ENCODE results near the gene RASGEF1B. TPM values are rescaled to one million over a fixed set of nuclear protein-coding genes. Genes with fewer than 3 reads are reported as not detected.
"Not testable (repeated sequence)": the region's sequence is repeated elsewhere in the genome, so short reads cannot be mapped to it uniquely, and the experiment has no call there.

Gene RASGEF1B
- total RNA-seq, 2 donors from 2014 or later = 3.9 to 18.5 TPM

DNA sequence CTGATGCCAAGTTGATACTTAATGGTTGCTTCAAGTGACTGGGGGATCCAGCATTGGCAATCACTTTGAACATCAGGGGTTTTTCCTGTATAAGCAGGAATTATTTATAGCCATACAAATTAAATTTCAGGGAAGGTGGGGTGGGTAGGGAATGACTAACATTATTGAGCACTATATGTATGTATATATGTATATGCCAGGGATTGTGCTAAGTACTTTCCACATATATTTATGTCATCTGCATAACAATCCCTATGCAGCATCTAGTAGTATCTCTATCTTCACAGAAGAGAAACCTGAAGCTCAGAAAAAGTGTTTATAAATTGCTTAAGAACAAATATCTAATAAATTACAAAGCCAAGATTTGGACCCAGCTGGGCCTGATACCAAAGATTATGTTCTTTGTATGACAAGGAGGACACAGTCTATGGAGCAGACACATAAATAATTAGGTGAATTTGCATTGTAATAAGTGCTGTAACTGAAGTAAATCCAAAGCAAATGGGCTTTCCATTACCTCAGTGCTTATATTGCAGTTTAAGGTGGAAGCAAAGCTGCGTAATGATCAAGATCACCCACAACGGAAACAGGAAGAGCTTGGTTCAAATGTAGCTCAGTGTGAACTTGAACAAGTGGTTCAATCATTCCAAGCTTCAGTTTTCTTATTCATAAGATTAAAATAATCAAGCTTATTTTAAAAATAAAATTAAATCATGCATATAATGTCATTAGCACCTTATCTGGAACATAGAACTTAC is 18.9 kb upstream of the RASGEF1B start:
- DNase-seq (ENCODE audit: low spot score) (no peak), ATAC-seq (peak; percentile 58 to 67)
- H3K27me3 Mint-ChIP-seq = no peaks in the 10 kb centered on the region
- peaks cover 27% of the 10 kb centered on the region for H3K36me3 Mint-ChIP-seq
- peaks cover 55 to 57% of the 10 kb centered on the region in 2 donors for H3K4me1 Mint-ChIP-seq (ENCODE audit: low read depth in 2 of 2)
- peak overlapping the region; percentile 86 to 95 for H3K27ac Mint-ChIP-seq
- peak overlapping the region; percentile 72 for H3K4me3 Mint-ChIP-seq
- peaks cover 12% of the 10 kb centered on the region for H3K9me3 Mint-ChIP-seq

DNA sequence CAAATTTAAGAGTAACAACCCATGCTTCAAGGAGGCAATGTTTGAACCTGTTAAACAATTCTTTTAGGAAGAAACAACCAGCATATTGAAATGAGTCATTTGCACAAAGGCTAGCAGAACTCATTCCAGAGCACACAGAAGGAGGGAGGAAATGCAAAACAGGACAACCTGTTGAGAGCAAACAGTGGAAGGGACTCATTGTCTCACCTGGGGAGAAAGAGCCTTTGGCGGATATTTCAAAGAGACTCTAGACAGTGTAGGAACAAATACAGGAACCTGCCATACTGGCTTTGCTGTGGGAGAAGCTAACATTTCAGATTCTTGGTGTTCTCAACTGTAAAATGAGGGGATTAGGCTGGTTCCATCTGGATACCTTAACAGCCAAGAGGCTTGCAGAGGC is 14.8 kb upstream of the RASGEF1B start:
- no peak for ATAC-seq

DNA sequence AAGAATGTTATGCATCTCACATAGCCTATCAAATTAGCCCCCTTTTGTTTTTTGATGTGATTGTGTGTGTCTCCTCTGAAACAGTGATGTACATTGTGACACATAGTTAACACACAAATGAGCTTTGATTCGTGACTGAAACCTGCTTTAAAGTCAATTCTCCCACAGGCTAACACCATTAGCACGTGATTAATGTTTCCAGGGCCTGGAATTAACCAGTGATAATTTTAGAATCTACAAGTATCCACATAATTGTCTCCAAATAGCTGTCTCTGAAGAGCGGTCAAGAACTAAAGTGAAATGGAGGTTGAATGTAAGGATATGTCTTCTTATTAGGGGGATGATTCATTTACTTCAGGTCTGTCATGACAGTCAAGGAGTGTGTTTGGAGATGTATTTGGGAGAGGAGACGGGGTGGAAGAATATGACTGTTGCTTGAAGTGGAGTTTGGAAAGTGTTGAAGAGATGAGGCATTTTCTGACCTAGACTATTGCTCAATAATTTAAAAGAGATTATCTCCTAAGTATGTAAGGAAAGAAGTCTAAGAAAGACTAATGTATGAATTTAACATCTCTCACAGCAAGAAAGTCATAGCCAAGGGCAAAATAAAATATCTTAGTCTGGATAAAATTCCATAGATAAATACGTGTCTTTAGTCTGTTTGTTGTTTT is 13.7 kb upstream of the RASGEF1B start:
- Mint-ChIP-seq H3K4me1 (ENCODE audit: low read depth in 2 of 2) (peaks cover 18 to 32% of the 10 kb centered on the region in 2 donors), H3K36me3 (peaks cover 10% of the 10 kb centered on the region), H3K27me3 (no peaks in the 10 kb centered on the region), H3K4me3 (no peak overlapping the region), H3K27ac (no peak overlapping the region), H3K9me3 (peaks cover 8% of the 10 kb centered on the region)
- DNase-seq (ENCODE audit: low spot score) (no peak), ATAC-seq (no peak)

More for the DNA sequence above, 14.8 kb upstream of the RASGEF1B start:
- peaks cover 27 to 37% of the 10 kb centered on the region in 2 donors for H3K4me1 Mint-ChIP-seq (ENCODE audit: low read depth in 2 of 2)
- no peak overlapping the region for H3K4me3 Mint-ChIP-seq
- peak overlapping the region in 1 of 2 donors; percentile 4 for H3K27ac Mint-ChIP-seq
- H3K9me3 Mint-ChIP-seq = peaks cover 8% of the 10 kb centered on the region
- no peaks in the 10 kb centered on the region for H3K27me3 Mint-ChIP-seq
- peaks cover 14% of the 10 kb centered on the region for H3K36me3 Mint-ChIP-seq
- DNase-seq (ENCODE audit: low spot score) = no peak

DNA sequence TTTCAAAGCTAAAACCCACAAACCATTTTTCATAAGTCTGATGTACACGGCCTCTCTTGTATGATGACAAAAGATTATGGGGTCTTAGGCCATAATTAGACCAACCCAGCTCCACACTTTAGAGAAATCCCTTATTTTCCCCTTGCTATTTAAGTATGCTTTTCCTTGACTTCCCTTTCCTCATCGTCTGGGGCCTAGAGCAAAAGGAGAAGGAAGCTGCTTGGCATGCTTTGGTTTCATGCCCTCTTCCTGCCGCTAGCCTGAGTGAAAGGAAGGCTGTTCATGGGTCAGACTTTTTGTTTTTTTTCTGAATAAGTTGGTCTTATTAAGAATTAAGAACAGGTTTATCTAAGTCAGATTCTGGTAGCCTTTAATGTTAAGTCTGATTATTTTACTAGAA is 10.6 kb upstream of the RASGEF1B start:
- Mint-ChIP-seq H3K27me3 (no peaks in the 10 kb centered on the region), H3K4me3 (no peak overlapping the region), H3K4me1 (ENCODE audit: low read depth in 2 of 2) (peaks cover 5 to 18% of the 10 kb centered on the region in 2 donors), H3K9me3 (no peaks in the 10 kb centered on the region), H3K36me3 (no peaks in the 10 kb centered on the region), H3K27ac (peak overlapping the region in 1 of 2 donors; percentile 72)
- ATAC-seq (no peak), DNase-seq (ENCODE audit: low spot score) (no peak)

DNA sequence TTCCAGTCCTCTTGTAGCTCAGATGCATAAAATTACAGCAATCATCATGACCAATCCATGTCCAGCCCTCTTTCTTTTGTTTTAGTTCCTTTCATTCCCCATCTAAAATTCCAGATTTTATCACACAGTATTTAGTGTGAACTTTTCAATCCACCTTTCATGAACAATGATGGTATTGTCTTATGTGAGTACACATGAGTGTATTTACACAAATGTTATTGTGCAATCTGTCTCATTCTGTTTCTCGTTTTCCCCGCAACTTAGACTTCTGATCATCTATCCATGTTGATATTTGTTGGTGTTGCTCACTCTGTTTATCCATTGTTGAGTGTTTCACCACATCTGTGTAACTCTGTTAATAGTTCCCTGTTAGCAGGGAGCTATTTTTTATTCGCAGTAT is 9.4 kb upstream of the RASGEF1B start:
- Mint-ChIP-seq H3K4me1 (ENCODE audit: low read depth in 2 of 2) (peaks cover 5 to 13% of the 10 kb centered on the region in 2 donors), H3K27me3 (peaks cover 0 to 8% of the 10 kb centered on the region in 2 donors), H3K36me3 (peaks cover 6% of the 10 kb centered on the region), H3K4me3 (no peak overlapping the region), H3K9me3 (no peaks in the 10 kb centered on the region), H3K27ac (no peak overlapping the region)
- no peak for ATAC-seq
- no peak for DNase-seq (ENCODE audit: low spot score)

DNA sequence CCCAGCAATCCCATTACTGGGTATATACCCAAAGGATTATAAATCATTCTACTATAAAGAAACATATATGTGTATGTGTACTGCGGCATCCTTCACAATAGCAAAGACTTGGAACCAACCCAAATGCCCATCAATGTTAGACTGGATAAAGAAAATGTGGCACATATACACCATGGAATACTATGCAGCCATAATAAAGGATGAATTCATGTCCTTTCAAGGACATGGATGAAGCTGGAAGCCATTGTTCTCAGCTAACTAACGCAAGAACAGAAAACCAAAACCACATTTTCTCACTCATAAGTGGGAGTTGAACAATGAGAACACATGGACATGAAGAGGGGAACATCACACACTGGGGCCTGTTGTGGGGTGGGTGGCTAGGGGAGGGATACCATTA is 7.9 kb upstream of the RASGEF1B start:
- peaks cover 5 to 14% of the 10 kb centered on the region in 2 donors for H3K4me1 Mint-ChIP-seq (ENCODE audit: low read depth in 2 of 2)
- not testable (repeated sequence) for H3K27me3 Mint-ChIP-seq; H3K36me3 Mint-ChIP-seq; H3K4me3 Mint-ChIP-seq; ATAC-seq; DNase-seq (ENCODE audit: low spot score); H3K27ac Mint-ChIP-seq; H3K9me3 Mint-ChIP-seq

DNA sequence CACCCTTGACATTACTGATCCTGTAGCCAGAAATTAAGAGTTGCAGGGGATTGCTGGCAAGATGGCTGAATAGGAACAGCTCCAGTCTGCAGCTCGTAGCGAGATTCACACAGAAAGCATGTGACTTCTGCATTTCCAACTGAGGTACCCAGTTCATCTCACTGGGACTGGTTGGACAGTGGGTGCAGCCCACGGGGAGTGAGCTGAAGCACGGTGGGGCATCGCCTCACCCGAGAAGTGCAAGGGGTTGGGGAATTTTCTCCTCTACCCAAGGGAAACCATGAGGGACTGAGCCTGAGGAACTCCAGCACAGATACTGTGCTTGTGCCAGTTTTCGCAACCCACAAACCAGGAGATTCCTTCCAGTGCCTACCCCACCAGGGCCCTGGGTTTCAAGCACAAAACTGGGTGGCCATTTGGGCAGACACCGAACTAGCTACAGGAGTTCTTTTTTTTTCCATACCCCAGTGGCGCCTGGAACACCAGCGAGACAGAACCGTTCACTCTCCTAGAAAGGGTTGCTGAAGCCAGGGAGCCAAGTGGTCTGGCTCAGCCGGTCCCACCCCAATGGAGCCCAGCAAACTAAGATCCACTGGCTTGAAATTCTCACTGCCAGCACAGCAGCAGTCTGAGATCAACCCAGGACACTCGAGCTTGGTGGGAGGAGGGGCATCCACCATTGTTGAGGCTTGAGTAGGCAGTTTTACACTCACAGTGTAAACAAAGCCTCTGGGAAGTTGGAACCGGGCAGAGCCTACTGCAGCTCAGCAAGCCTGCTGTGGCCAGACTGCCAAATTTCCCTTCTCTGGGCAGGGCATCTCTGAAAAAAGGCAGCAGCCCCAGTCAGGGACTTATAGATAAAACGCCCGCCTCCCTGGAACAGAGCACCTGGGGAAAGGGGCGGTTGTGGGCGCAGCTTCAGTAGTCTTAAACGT is 1.9 kb upstream of the RASGEF1B start:
- not testable (repeated sequence) for DNase-seq (ENCODE audit: low spot score); ATAC-seq; H3K9me3 Mint-ChIP-seq; H3K27me3 Mint-ChIP-seq; H3K36me3 Mint-ChIP-seq
- Mint-ChIP-seq H3K4me3 (peak overlapping the region; percentile 98), H3K27ac (peak overlapping the region; percentile 85 to 87), H3K4me1 (ENCODE audit: low read depth in 2 of 2) (peaks cover 38 to 42% of the 10 kb centered on the region in 2 donors)

DNA sequence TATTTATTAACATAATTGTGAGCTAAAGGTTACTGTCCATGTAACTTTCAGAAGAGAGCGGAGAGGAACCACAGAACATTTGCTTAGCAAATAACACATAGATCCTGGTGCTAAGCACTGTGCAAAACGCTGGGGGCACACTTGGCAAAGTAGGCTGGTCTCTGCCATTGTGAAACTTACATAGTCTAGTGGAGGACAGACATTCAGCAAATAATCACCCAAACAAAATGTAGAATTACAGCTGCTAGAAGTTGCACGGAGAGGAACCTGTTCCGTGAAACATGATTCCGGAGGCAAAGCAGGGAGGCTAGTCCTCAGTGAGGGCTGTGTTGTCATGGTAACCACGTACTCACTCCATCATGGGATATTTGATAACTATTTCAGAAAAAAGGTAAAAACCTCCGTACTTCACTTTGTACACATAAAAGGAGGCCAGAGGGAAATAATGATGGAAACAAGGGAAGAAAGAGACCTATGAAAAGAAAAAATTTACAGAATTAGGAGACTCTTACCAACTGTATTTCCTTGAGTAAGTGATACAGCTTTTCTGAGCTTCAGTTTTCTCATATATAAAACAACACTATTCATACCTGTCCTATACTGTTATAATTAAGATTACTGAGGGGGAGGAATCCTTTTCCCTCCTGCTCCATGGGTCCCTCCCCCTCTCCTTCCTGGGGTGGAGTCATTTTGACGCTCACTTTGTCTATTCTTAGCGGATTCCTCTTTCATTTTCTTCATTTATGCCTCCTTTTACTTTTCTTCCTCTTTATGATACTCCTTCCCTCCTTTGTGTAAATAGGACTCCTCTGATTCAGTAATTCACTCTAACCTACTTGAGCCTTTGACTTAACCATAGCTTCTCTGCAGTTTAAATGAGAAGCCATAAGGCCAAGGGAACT is 825 bp upstream of the RASGEF1B start:
- H3K4me3 Mint-ChIP-seq = peak overlapping the region; percentile 98
- peaks cover 6% of the 10 kb centered on the region for H3K36me3 Mint-ChIP-seq
- ATAC-seq (peak; percentile 58 to 62), DNase-seq (ENCODE audit: low spot score) (peak; percentile 65)
- H3K27ac Mint-ChIP-seq = peak overlapping the region; percentile 85 to 87
- peaks cover 0 to 8% of the 10 kb centered on the region in 2 donors for H3K27me3 Mint-ChIP-seq
- H3K9me3 Mint-ChIP-seq = no peaks in the 10 kb centered on the region
- peaks cover 40 to 44% of the 10 kb centered on the region in 2 donors for H3K4me1 Mint-ChIP-seq (ENCODE audit: low read depth in 2 of 2)

DNA sequence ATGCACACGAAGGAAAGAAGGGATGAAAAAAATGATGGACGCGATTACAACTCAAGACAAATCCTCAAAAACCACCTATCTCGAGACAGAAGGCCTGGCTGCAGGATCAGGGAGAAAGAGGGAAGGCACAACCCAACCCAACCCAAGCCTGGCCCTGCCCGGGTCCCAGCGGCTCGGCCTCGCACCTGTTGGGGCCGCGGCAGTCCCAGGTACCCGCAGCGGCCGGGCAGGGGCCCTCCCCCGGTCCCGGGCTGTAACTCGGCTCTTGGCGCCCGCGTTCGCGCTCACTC is 464 bp downstream of the RASGEF1B start:
- Mint-ChIP-seq H3K4me1 (ENCODE audit: low read depth in 2 of 2) (peaks cover 44% of the 10 kb centered on the region in 2 donors), H3K27ac (peak overlapping the region; percentile 62 to 87), H3K27me3 (no peaks in the 10 kb centered on the region), H3K4me3 (peak overlapping the region; percentile 98), H3K36me3 (no peaks in the 10 kb centered on the region), H3K9me3 (no peaks in the 10 kb centered on the region)
- ATAC-seq (no peak), DNase-seq (ENCODE audit: low spot score) (no peak)

DNA sequence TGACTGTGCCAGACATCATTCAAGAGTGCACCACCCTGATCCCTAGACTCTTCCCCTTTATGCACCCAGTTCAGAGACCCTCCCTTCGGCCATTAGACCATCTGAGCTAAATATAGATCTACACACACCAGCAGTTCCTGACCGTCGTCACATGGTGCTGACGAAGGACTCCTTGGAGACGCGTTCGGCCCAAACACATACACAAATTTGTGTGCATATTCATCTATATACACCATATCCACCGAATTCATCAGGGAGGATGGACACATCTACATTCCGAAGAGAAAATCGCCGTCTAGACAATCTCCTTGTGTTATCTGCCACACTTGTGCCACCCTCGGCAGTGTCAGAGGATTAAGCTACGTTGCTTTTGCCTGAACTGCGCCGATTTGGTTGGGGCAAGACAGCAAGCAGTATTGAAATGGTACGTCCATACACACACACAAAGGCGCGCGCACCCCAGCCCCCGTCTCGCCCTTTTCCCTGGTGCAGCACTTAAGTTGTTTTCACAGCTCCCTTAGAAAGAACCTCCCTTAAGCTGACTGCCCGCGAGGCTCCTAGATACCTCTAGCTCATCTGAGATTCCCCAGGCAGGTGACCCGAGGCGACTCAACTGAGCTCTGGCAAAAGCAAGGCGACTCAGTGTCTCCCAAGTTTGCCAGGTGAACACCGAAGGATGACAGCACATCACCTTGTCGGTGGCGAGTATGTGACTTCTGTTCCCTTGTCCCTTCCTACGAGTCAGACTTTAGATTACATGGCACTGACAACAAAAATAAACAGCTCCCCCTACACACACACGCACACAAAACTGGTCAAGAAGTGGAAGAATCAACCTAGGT is 1.0 kb downstream of the RASGEF1B start:
- DNase-seq (ENCODE audit: low spot score) (peak; percentile 64), ATAC-seq (no peak)
- H3K9me3 Mint-ChIP-seq = no peaks in the 10 kb centered on the region
- no peaks in the 10 kb centered on the region for H3K27me3 Mint-ChIP-seq
- peak overlapping the region; percentile 98 for H3K4me3 Mint-ChIP-seq
- H3K4me1 Mint-ChIP-seq (ENCODE audit: low read depth in 2 of 2) = peaks cover 44 to 47% of the 10 kb centered on the region in 2 donors
- H3K36me3 Mint-ChIP-seq = no peaks in the 10 kb centered on the region
- peak overlapping the region; percentile 62 to 87 for H3K27ac Mint-ChIP-seq

DNA sequence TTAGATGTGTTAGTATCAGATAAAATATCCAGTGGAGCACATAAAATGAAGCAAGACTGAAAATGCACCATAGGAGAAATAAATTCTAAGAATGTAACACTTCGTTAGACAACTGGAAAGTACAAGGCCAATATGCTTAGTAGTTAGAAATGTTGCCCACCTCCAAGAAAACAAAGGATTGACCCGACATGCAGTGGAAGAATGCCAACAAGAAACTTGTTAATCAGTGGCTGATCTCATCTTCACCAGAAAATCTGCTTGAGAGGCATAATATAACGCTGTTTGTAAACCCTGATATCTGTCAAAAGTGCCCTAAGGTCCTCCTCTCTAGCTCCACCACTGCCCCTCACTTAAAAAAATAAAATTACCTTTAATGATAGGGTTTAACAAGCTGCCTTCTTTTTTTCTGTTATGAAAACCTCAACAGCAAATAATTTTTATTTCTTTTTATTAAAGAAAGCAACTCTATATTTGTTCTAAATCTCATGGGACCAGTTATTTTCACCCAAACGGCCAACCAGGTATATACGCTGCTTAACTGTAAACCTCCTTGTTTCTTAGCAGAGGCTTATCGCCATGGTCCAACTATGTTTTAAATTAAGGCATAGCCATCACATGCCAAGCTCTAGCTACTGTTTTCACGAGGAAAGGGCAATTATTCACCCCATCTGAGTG is 1.8 kb downstream of the RASGEF1B start:
- H3K4me1 Mint-ChIP-seq (ENCODE audit: low read depth in 2 of 2) = peaks cover 44 to 47% of the 10 kb centered on the region in 2 donors
- H3K4me3 Mint-ChIP-seq = peak overlapping the region; percentile 98
- H3K9me3 Mint-ChIP-seq = no peaks in the 10 kb centered on the region
- H3K36me3 Mint-ChIP-seq = no peaks in the 10 kb centered on the region
- H3K27ac Mint-ChIP-seq = peak overlapping the region; percentile 62 to 87
- no peaks in the 10 kb centered on the region for H3K27me3 Mint-ChIP-seq
- DNase-seq (ENCODE audit: low spot score) = no peak
- no peak for ATAC-seq

DNA sequence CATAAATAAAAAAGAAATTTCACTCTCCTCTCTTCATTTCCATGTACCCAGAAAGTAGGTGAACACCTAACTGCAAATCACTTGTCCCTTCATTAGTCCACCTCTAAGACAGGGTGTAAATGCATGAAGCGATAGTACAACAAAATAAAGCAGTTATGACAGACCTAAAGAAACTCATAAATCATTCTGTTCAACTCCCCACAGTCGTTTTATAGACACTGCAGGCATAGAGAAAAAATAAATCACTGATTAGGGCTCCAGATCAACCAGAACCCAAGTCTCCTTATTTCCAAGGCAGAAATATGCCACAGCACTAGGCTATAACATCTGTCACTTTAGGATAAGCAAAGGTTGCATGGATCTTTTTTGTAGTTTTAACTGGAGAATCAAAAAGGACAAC is 3.0 kb downstream of the RASGEF1B start:
- ATAC-seq (no peak), DNase-seq (ENCODE audit: low spot score) (no peak)
- Mint-ChIP-seq H3K4me3 (no peak overlapping the region), H3K27ac (peak overlapping the region in 1 of 2 donors; percentile 55), H3K36me3 (no peaks in the 10 kb centered on the region), H3K9me3 (no peaks in the 10 kb centered on the region), H3K27me3 (no peaks in the 10 kb centered on the region), H3K4me1 (ENCODE audit: low read depth in 2 of 2) (peaks cover 49 to 52% of the 10 kb centered on the region in 2 donors)

All from natural killer cell treated with Interleukin-12 subunit alpha and Interleukin-12 subunit beta and Interleukin-15 and Interleukin-18, amount 100 ng/mL, for 72 hours (primary cell).